Fibroblast of mammary gland (primary cell): ENCODE data around the gene RPL10.
A peak's percentile ranks its signal among the peaks of the same experiment; 100 is the strongest.

Experiments
- DNase-seq: peaks from one replicate; pipeline ENCODE4 v3.0.0-alpha.2; 2010; ENCODE audit warnings: low read depth
- H3K4me3 ChIP-seq: 2 replicates; pipeline ENCODE4 v1.5.1; 2011; ENCODE audit warnings: low read depth, mild to moderate bottlenecking, low read length, moderate library complexity; ENCODE audit not compliant: control insufficient read depth
- CTCF ChIP-seq: conservative IDR thresholded peaks from 2 replicates; pipeline ENCODE4 v1.5.1; 2011; ENCODE audit warnings: low read depth, low read length, inconsistent platforms; ENCODE audit not compliant: control insufficient read depth, insufficient read depth

The RPL10 gene

GRCh38 chrX:154437971-154438893, 40.1 kb downstream of the RPL10 start:
- TF ChIP-seq CTCF, result no peak
- no peak for DNase-seq
- H3K4me3 ChIP-seq, result peak overlapping the region; percentile 68

GRCh38 chrX:154439841-154440240, 41.7 kb downstream of the RPL10 start:
- no peak overlapping the region for H3K4me3 ChIP-seq
- no peak for TF ChIP-seq CTCF
- no peak for DNase-seq

- no peak overlapping the region for H3K4me3 ChIP-seq
- DNase-seq, result no peak
- no peak for TF ChIP-seq CTCF
These were observed 42.6 kb downstream of the RPL10 start for GRCh38 chrX:154440623-154441357.

- TF ChIP-seq CTCF, result no peak
- no peak overlapping the region for H3K4me3 ChIP-seq
- no peak for DNase-seq
These were observed 43.4 kb downstream of the RPL10 start for GRCh38 chrX:154441564-154441963.

GRCh38 chrX:154441984-154442707, 44.0 kb downstream of the RPL10 start:
- no peak overlapping the region for H3K4me3 ChIP-seq
- TF ChIP-seq CTCF, result no peak
- no peak for DNase-seq

GRCh38 chrX:154443479-154443910, 45.3 kb downstream of the RPL10 start:
- DNase-seq, result no peak
- peak overlapping the region; percentile 13 for H3K4me3 ChIP-seq
- TF ChIP-seq CTCF, result no peak
